Esophagus muscularis mucosa (tissue), 2 donors: ENCODE measurements around the gene ZNF25.
A peak's percentile ranks its signal among the peaks of the same experiment; 100 is the strongest.

ENCODE experiments used
- POLR2A ChIP-seq: fragments of 450-650 bp; IDR thresholded peaks from one replicate; pipeline ENCODE4 v1.6.1; 2017; ENCODE audit warnings: antibody characterized with exemption, moderate library complexity, mild to moderate bottlenecking, low read depth
- POLR2AphosphoS5 ChIP-seq, 2 donors: sonication (generic); formaldehyde crosslinking; IDR thresholded peaks; one replicate each; pipeline ENCODE4 v1.6.1; 2017; ENCODE audit warnings: antibody characterized with exemption in 2 of 2

- TF ChIP-seq POLR2AphosphoS5 (IDR thresholded peaks at IDR 0.05), result peak; percentile 85 to 91
- peak; percentile 23 for TF ChIP-seq POLR2A
Measured at GRCh38 chr10:38010119-38010903, 33.9 kb upstream of the ZNF25 start, which contains the start of gene ZNF33A.
